ENCODE measurements around the gene RHBDD1. TPM values are rescaled to one million over a fixed set of nuclear protein-coding genes. Genes with fewer than 3 reads are reported as not detected.

The RHBDD1 gene
- total and polyA plus RNA-seq, 4 donors, result 4.8 to 66.4 (median 24.7) TPM

DNA sequence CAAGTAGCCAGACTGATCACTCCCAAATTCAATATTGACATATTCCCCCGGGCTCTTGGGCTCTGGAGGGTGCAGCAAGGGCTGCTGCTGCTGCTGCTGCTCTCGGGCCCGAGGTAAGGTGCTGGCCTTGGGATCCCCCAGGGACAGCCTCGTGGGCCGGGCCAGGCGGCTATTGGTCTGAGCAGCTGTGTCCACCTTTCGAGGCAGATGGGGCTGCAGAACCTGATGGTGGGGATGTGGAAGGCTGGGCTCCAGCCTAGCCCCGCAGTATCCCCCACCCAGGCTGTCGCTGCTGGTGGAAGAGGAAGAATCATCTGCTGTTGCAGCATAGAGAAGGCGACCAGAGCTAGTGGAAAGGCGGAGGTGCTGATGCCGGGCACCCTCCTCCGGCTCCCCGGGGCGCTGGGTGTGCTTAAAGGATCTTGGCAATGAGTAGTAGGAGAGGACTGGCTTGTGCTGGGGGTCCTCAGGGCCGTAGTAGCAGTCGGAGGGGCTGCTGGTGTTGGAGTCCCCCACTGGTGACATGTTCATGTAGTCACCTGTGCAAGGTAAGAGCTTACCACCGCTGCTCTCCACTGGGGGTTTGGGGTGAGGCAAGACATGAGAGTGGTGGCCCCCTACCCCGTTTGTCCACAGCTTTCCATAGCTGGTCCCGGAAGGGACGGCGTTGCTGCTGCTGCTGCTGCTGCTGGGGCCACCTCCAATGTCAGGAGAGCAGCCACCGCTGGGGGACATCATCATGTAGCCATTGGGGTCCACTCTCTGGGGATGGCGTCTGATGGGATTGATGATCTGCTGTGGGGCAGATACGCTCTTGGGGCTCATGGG is 39.6 kb upstream of the RHBDD1 start:
- peak in 1 of 3 donors; percentile 14 for DNase-seq
- TF ChIP-seq, protein P1, sequence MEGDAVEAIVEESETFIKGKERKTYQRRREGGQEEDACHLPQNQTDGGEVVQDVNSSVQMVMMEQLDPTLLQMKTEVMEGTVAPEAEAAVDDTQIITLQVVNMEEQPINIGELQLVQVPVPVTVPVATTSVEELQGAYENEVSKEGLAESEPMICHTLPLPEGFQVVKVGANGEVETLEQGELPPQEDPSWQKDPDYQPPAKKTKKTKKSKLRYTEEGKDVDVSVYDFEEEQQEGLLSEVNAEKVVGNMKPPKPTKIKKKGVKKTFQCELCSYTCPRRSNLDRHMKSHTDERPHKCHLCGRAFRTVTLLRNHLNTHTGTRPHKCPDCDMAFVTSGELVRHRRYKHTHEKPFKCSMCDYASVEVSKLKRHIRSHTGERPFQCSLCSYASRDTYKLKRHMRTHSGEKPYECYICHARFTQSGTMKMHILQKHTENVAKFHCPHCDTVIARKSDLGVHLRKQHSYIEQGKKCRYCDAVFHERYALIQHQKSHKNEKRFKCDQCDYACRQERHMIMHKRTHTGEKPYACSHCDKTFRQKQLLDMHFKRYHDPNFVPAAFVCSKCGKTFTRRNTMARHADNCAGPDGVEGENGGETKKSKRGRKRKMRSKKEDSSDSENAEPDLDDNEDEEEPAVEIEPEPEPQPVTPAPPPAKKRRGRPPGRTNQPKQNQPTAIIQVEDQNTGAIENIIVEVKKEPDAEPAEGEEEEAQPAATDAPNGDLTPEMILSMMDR (IDR thresholded peaks at IDR 0.05; ENCODE audit: control extremely low read depth, extremely low read depth), result no peak
- WGBS, 2 donors, result 82 to 86% methylated on average over 25 of the region's 25 CpGs
- peak overlapping the region in 1 of 2 donors; percentile 97 for H3K9ac ChIP-seq (ENCODE audit: insufficient read depth in 1 of 2, low read length in 2 of 2)
- no peaks in the 10 kb centered on the region for H3K27me3 ChIP-seq (ENCODE audit: control insufficient read depth in 3 of 3, insufficient read depth in 3 of 3, low read length in 2 of 3)
- ATAC-seq (ENCODE audit: insufficient read depth, low FRiP score), result no peak
- peak overlapping the region; percentile 62 to 74 for H3K27ac ChIP-seq (ENCODE audit: low read depth in 1 of 2, low read length in 1 of 2)
- no peak overlapping the region for H3K4me3 ChIP-seq
- H3K4me1 ChIP-seq (ENCODE audit: control insufficient read depth in 5 of 5, insufficient read depth in 5 of 5, low read length in 5 of 5), result peaks cover 7 to 48% (median 13%) of the 10 kb centered on the region in 5 donors
- H3K36me3 ChIP-seq (ENCODE audit: control insufficient read depth in 4 of 4, insufficient read depth in 4 of 4, low read length in 4 of 4), result peaks cover 0 to 52% (median 13%) of the 10 kb centered on the region in 4 donors
- H3K9me3 ChIP-seq (ENCODE audit: control insufficient read depth in 4 of 4, insufficient read depth in 3 of 4, low read length in 3 of 4), result peaks cover 0 to 4% (median 0%) of the 10 kb centered on the region in 4 donors

GRCh38 chr2:226796840-226797288 is 39.0 kb upstream of the RHBDD1 start:
- Histone ChIP-seq H3K36me3 (ENCODE audit: control insufficient read depth in 4 of 4, insufficient read depth in 4 of 4, low read length in 4 of 4) (peaks cover 0 to 52% (median 13%) of the 10 kb centered on the region in 4 donors), H3K27ac (ENCODE audit: low read depth in 1 of 2, low read length in 1 of 2) (peak overlapping the region; percentile 22 to 62), H3K9me3 (ENCODE audit: control insufficient read depth in 4 of 4, insufficient read depth in 3 of 4, low read length in 3 of 4) (peaks cover 0 to 4% (median 0%) of the 10 kb centered on the region in 4 donors), H3K9ac (ENCODE audit: insufficient read depth in 1 of 2, low read length in 2 of 2) (peak overlapping the region in 1 of 2 donors; percentile 97), H3K4me3 (no peak overlapping the region), H3K4me1 (ENCODE audit: control insufficient read depth in 5 of 5, insufficient read depth in 5 of 5, low read length in 5 of 5) (peaks cover 7 to 51% (median 13%) of the 10 kb centered on the region in 5 donors), H3K27me3 (ENCODE audit: control insufficient read depth in 3 of 3, insufficient read depth in 3 of 3, low read length in 2 of 3) (no peaks in the 10 kb centered on the region)
- ATAC-seq (ENCODE audit: insufficient read depth, low FRiP score) (no peak), DNase-seq (peak; percentile 81 to 90 (median 81))
- TF ChIP-seq, protein P1 (IDR thresholded peaks at IDR 0.05; ENCODE audit: control extremely low read depth, extremely low read depth), result no peak
- WGBS, 2 donors, result 71 to 74% methylated on average over 17 of the region's 17 CpGs

GRCh38 chr2:226797289-226797988 is 38.4 kb upstream of the RHBDD1 start:
- Histone ChIP-seq H3K27me3 (ENCODE audit: control insufficient read depth in 3 of 3, insufficient read depth in 3 of 3, low read length in 2 of 3) (no peaks in the 10 kb centered on the region), H3K9me3 (ENCODE audit: control insufficient read depth in 4 of 4, insufficient read depth in 3 of 4, low read length in 3 of 4) (peaks cover 0 to 4% (median 0%) of the 10 kb centered on the region in 4 donors), H3K4me1 (ENCODE audit: control insufficient read depth in 5 of 5, insufficient read depth in 5 of 5, low read length in 5 of 5) (peaks cover 3 to 50% (median 13%) of the 10 kb centered on the region in 5 donors), H3K27ac (ENCODE audit: low read depth in 1 of 2, low read length in 1 of 2) (peak overlapping the region in 1 of 2 donors; percentile 74), H3K9ac (ENCODE audit: insufficient read depth in 1 of 2, low read length in 2 of 2) (peak overlapping the region; percentile 39 to 97), H3K4me3 (peak overlapping the region; percentile 64), H3K36me3 (ENCODE audit: control insufficient read depth in 4 of 4, insufficient read depth in 4 of 4, low read length in 4 of 4) (peaks cover 0 to 49% (median 13%) of the 10 kb centered on the region in 4 donors)
- 84 to 91% methylated on average over 50 of the region's 50 CpGs for WGBS, 2 donors
- TF ChIP-seq, protein P1 (IDR thresholded peaks at IDR 0.05; ENCODE audit: control extremely low read depth, extremely low read depth), result no peak
- no peak for ATAC-seq (ENCODE audit: insufficient read depth, low FRiP score)
- peak; percentile 33 to 69 (median 61) for DNase-seq

All from lung (tissue), 12 donors.